Esophagus muscularis mucosa (tissue), 4 donors: ENCODE results near the gene CCNO.

Experiments
- EP300 ChIP-seq: sonication (generic); formaldehyde crosslinking; IDR thresholded peaks from one replicate; pipeline ENCODE4 v1.6.1; 2017; ENCODE audit warnings: antibody characterized with exemption
- POLR2A ChIP-seq: fragments of 450-650 bp; IDR thresholded peaks from one replicate; pipeline ENCODE4 v1.6.1; 2017; ENCODE audit warnings: antibody characterized with exemption, moderate library complexity, mild to moderate bottlenecking, low read depth
- POLR2AphosphoS5 ChIP-seq, 2 donors: sonication (generic); formaldehyde crosslinking; IDR thresholded peaks; one replicate each; pipeline ENCODE4 v1.6.1; 2017; ENCODE audit warnings: antibody characterized with exemption in 2 of 2
- TF ChIP-seq, protein P1 (sequence below), 3 experiments: fragments of 200-600 bp in 2 of 3; fragments of 450-650 bp in 1 of 3; sonication (generic) in 2 of 3; IDR thresholded peaks; one replicate each; pipeline ENCODE4 v1.5.1; 2017 to 2019; ENCODE audit warnings: antibody characterized with exemption in 3 of 3, mild to moderate bottlenecking in 2 of 3, moderate library complexity in 1 of 3

DNA sequence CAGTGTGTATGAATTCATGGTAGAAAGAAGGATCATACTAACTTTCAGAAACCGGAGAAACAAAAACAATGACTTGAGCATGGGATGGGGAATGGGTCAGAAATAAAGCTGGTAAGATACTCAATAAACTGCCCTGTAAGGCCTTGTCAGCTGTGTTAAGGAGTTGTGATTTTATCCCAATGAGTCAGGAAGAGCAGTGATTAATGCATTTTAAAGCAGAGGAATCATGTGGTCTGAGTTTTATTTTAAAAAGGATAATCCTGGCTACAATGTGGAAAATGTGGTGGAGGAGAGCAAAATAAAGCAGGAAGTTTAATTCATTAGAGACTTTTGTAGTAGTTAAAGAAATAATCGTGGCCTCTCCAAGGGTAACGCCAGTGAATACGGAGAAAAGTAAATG, 45.4 kb upstream of the CCNO start:
- TF ChIP-seq POLR2AphosphoS5 (IDR thresholded peaks at IDR 0.05) (no peak), EP300 (no peak), POLR2A (no peak)
- TF ChIP-seq, protein P1, sequence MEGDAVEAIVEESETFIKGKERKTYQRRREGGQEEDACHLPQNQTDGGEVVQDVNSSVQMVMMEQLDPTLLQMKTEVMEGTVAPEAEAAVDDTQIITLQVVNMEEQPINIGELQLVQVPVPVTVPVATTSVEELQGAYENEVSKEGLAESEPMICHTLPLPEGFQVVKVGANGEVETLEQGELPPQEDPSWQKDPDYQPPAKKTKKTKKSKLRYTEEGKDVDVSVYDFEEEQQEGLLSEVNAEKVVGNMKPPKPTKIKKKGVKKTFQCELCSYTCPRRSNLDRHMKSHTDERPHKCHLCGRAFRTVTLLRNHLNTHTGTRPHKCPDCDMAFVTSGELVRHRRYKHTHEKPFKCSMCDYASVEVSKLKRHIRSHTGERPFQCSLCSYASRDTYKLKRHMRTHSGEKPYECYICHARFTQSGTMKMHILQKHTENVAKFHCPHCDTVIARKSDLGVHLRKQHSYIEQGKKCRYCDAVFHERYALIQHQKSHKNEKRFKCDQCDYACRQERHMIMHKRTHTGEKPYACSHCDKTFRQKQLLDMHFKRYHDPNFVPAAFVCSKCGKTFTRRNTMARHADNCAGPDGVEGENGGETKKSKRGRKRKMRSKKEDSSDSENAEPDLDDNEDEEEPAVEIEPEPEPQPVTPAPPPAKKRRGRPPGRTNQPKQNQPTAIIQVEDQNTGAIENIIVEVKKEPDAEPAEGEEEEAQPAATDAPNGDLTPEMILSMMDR (IDR thresholded peaks at IDR 0.05) = no peak
